H1 (cell line): ENCODE data around the gene CAV3. TPM values are rescaled to one million over a fixed set of nuclear protein-coding genes. Genes with fewer than 3 reads are reported as not detected.

ENCODE experiments used
- CTCF ChIA-PET: fragments of 300-600 bp; sonication (Branson Sonifier 250); formaldehyde crosslinking; loops from one replicate; lab custom pipeline; 2021; ENCODE audit not compliant: partially characterized antibody; lab: Charles Lee
- POLR2A ChIA-PET: fragments of 300-600 bp; sonication (Branson Sonifier 250); formaldehyde crosslinking; loops from one replicate; lab custom pipeline; 2021; ENCODE audit warnings: inconsistent platforms; ENCODE audit not compliant: partially characterized antibody; lab: Charles Lee
- DNase-seq, 2 experiments: peaks; one replicate each; pipeline versions ENCODE4 v3.0.0 to v3.0.0-alpha.2; 2010 to 2022; ENCODE audit warnings: low spot score in 2 of 2, low read depth in 1 of 2, mixed read lengths in 1 of 2
- FAIRE-seq: peaks from 2 replicates; lab custom pipeline; 2011; peaks lifted over from hg19 to GRCh38; lab: Jason Lieb, UNC
- H2AFZ ChIP-seq: 2 replicates; pipeline ENCODE4 v1.8.1; 2012; ENCODE audit warnings: low read length, inconsistent platforms
- H2AK5ac ChIP-seq: 2 replicates; pipeline ENCODE4 v1.6.1; 2013; ENCODE audit warnings: low read depth, low read length
- H2BK120ac ChIP-seq: replicated peaks from 2 replicates; pipeline ENCODE3; 2013; ENCODE audit warnings: low read depth, low read length, inconsistent platforms
- H2BK12ac ChIP-seq: 2 replicates; pipeline ENCODE4 v1.6.1; 2013; ENCODE audit warnings: low read depth, low read length
- H2BK15ac ChIP-seq: 2 replicates; pipeline ENCODE4 v1.6.1; 2013; ENCODE audit warnings: low read length
- H2BK20ac ChIP-seq: 2 replicates; pipeline ENCODE4 v1.6.1; 2013; ENCODE audit warnings: low read length
- H2BK5ac ChIP-seq: 2 replicates; pipeline ENCODE4 v1.6.1; 2013; ENCODE audit warnings: low read depth, low read length
- H3K14ac ChIP-seq: 2 replicates; pipeline ENCODE4 v1.6.1; 2013; ENCODE audit warnings: inconsistent platforms; ENCODE audit not compliant: insufficient read length
- H3K18ac ChIP-seq: 2 replicates; pipeline ENCODE4 v1.6.1; 2013; ENCODE audit warnings: low read length; ENCODE audit errors: extremely low read depth
- H3K23ac ChIP-seq: 2 replicates; pipeline ENCODE4 v1.6.1; 2013; ENCODE audit warnings: inconsistent platforms; ENCODE audit not compliant: insufficient read length
- H3K23me2 ChIP-seq: 2 replicates; pipeline ENCODE4 v1.6.1; 2013; ENCODE audit warnings: low read depth, low read length
- H3K27ac ChIP-seq: 2 replicates; pipeline ENCODE4 v1.6.1; 2011; ENCODE audit warnings: low read depth, low read length, inconsistent platforms
- H3K27me3 ChIP-seq, 4 experiments: replicated peaks in 1 of 4; 1 replicate in 1 of 4; 2 replicates in 3 of 4; pipeline versions ENCODE4 v1.6.1 to v1.8.1; 2011 to 2013; ENCODE audit warnings: low read length in 3 of 4, mild to moderate bottlenecking in 3 of 4, inconsistent platforms in 2 of 4, mixed read lengths in 2 of 4, moderate library complexity in 1 of 4; ENCODE audit not compliant: control insufficient read depth in 3 of 4, insufficient read depth in 3 of 4; ENCODE audit errors: extremely low read depth in 1 of 4
- H3K36me3 ChIP-seq, 4 experiments: 2 replicates each; pipeline versions ENCODE4 v1.6.1 to v1.8.1; 2011 to 2013; ENCODE audit warnings: mild to moderate bottlenecking in 4 of 4, low read length in 3 of 4, moderate library complexity in 2 of 4, control low read depth in 1 of 4, inconsistent platforms in 1 of 4; ENCODE audit not compliant: insufficient read depth in 4 of 4, control insufficient read depth in 2 of 4
- H3K4ac ChIP-seq: replicated peaks from 2 replicates; pipeline ENCODE3; 2013; ENCODE audit warnings: low read length, low read depth, mixed read lengths, inconsistent platforms; ENCODE audit not compliant: insufficient read length
- H3K4me1 ChIP-seq, 4 experiments: replicated peaks in 1 of 4; 1 replicate in 1 of 4; 2 replicates in 3 of 4; pipeline versions ENCODE4 v1.6.1 to v1.8.1; 2011 to 2013; ENCODE audit warnings: low read length in 3 of 4, inconsistent platforms in 2 of 4, mixed read lengths in 1 of 4; ENCODE audit not compliant: insufficient read depth in 4 of 4, control insufficient read depth in 3 of 4
- H3K4me2 ChIP-seq, 2 experiments: 2 replicates each; pipeline versions ENCODE4 v1.6.1 to v1.8.1; 2011 to 2013; ENCODE audit warnings: low read depth in 2 of 2, low read length in 2 of 2, control low read depth in 1 of 2, inconsistent platforms in 1 of 2, mild to moderate bottlenecking in 1 of 2; ENCODE audit not compliant: insufficient read depth in 1 of 2
- H3K4me3 ChIP-seq, 4 experiments: fragments of 200-600, 300-600 bp in 1 of 4; sonication (generic), shearing (Covaris generic), sonication (Bioruptor Twin) in 1 of 4; 2 replicates each; pipeline versions ENCODE4 v1.5.1 to v1.8.1; 2011 to 2016; ENCODE audit warnings: low read length in 4 of 4, low read depth in 3 of 4, control low read depth in 2 of 4, inconsistent platforms in 2 of 4, mild to moderate bottlenecking in 2 of 4, mixed read lengths in 1 of 4, moderate library complexity in 1 of 4; ENCODE audit not compliant: insufficient read depth in 2 of 4; ENCODE audit errors: extremely low read depth in 1 of 4
- H3K56ac ChIP-seq: replicated peaks from 2 replicates; pipeline ENCODE3; 2013; ENCODE audit warnings: low read depth, mild to moderate bottlenecking, mixed read lengths, low read length, inconsistent platforms; ENCODE audit not compliant: insufficient read length
- H3K79me1 ChIP-seq: 2 replicates; pipeline ENCODE4 v1.6.1; 2013; ENCODE audit warnings: low read depth, low read length, control low read depth
- H3K79me2 ChIP-seq, 2 experiments: 2 replicates each; pipeline versions ENCODE4 v1.6.1 to v1.8.1; 2012 to 2013; ENCODE audit warnings: low read length in 2 of 2, mild to moderate bottlenecking in 2 of 2, inconsistent platforms in 1 of 2; ENCODE audit not compliant: insufficient read depth in 2 of 2, control insufficient read depth in 1 of 2
- H3K9ac ChIP-seq, 4 experiments: replicated peaks in 1 of 4; 1 replicate in 1 of 4; 2 replicates in 3 of 4; pipeline versions ENCODE4 v1.6.1 to v1.8.1; 2011 to 2013; ENCODE audit warnings: low read depth in 3 of 4, low read length in 3 of 4, control low read depth in 2 of 4, mild to moderate bottlenecking in 2 of 4, moderate library complexity in 2 of 4, inconsistent platforms in 1 of 4; ENCODE audit errors: extremely low read depth in 1 of 4
- H3K9me3 ChIP-seq, 2 experiments: 2 replicates each; pipeline versions ENCODE4 v1.6.1 to v1.8.1; 2012 to 2013; ENCODE audit warnings: mild to moderate bottlenecking in 2 of 2, moderate library complexity in 2 of 2, control low read depth in 1 of 2, inconsistent platforms in 1 of 2, low read depth in 1 of 2, low read length in 1 of 2, mixed read lengths in 1 of 2; ENCODE audit not compliant: insufficient read depth in 2 of 2
- H4K20me1 ChIP-seq, 2 experiments: replicated peaks in 1 of 2; 2 replicates each; pipeline versions ENCODE3 to v1.8.1; 2011 to 2013; ENCODE audit warnings: inconsistent platforms in 2 of 2, low read length in 2 of 2, mild to moderate bottlenecking in 1 of 2; ENCODE audit not compliant: insufficient read depth in 2 of 2, control insufficient read depth in 1 of 2
- H4K5ac ChIP-seq: 2 replicates; pipeline ENCODE4 v1.6.1; 2013; ENCODE audit warnings: low read length, low read depth, mixed read lengths, inconsistent platforms; ENCODE audit not compliant: insufficient read length
- H4K8ac ChIP-seq: 2 replicates; pipeline ENCODE4 v1.8.0; 2013; ENCODE audit warnings: mild to moderate bottlenecking, moderate library complexity, low read length, inconsistent platforms; ENCODE audit not compliant: insufficient read depth; ENCODE audit errors: extremely low read depth
- H4K91ac ChIP-seq: replicated peaks from 2 replicates; pipeline ENCODE3; 2013; ENCODE audit warnings: low read length, mixed read lengths, inconsistent platforms; ENCODE audit not compliant: insufficient read length
- ATF2 ChIP-seq: IDR thresholded peaks from 2 replicates; pipeline ENCODE4 v1.6.1; 2012; ENCODE audit warnings: low read length, inconsistent platforms
- CHD2 ChIP-seq: IDR thresholded peaks from 2 replicates; pipeline ENCODE4 v1.6.1; 2012; ENCODE audit warnings: low read length, improper control_type of control experiment
- HDAC6 ChIP-seq: IDR thresholded peaks from one replicate; pipeline ENCODE4 v1.7.1; 2012; ENCODE audit warnings: low read depth, mild to moderate bottlenecking, inconsistent platforms, low read length, moderate library complexity
- KDM1A ChIP-seq: fragments of 200-600, 300-600 bp; sonication (generic); IDR thresholded peaks from 2 replicates; pipeline ENCODE4 v1.7.1; 2016; ENCODE audit warnings: mild to moderate bottlenecking, low read length, borderline replicate concordance
- KDM5A ChIP-seq: fragments of 200-600 bp; IDR thresholded peaks from 2 replicates; pipeline ENCODE4 v1.7.1; 2012; ENCODE audit warnings: mild to moderate bottlenecking, low read length, inconsistent platforms, mixed read lengths
- NRF1 ChIP-seq: IDR thresholded peaks from 2 replicates; pipeline ENCODE4 v1.6.1; 2011; ENCODE audit warnings: mild to moderate bottlenecking, low read depth, low read length, improper control_type of control experiment
- SP4 ChIP-seq: IDR thresholded peaks from 2 replicates; pipeline ENCODE4 v1.6.1; 2012; ENCODE audit warnings: low read length, inconsistent platforms
- SUZ12 ChIP-seq: fragments of 200-600 bp; sonication (generic); IDR thresholded peaks from 2 replicates; pipeline ENCODE4 v1.6.1; 2012; ENCODE audit warnings: mild to moderate bottlenecking, inconsistent platforms, low read length, moderate library complexity, mixed read lengths
- TAF7 ChIP-seq: optimal IDR thresholded peaks from 2 replicates; pipeline ENCODE3; 2011; ENCODE audit warnings: low read depth, mild to moderate bottlenecking, inconsistent platforms, low read length, moderate library complexity, borderline replicate concordance
- TEAD4 ChIP-seq: IDR thresholded peaks from 2 replicates; pipeline ENCODE4 v1.6.1; 2012; ENCODE audit warnings: low read depth, low read length, inconsistent platforms, mixed read lengths
- USF2 ChIP-seq: IDR thresholded peaks from 2 replicates; pipeline ENCODE4 v1.6.1; 2011; ENCODE audit warnings: low read length, improper control_type of control experiment
- WGBS, 2 experiments: shearing (Covaris generic) in 1 of 2; methylation state at CpG; one replicate each; pipeline versions ENCODE4 v1.1.6 to v1.1.7; 2013 to 2015; ENCODE audit warnings: low lambda C conversion rate in 2 of 2, mixed read lengths in 2 of 2, inconsistent platforms in 1 of 2, low coverage in 1 of 2, missing lambda C conversion rate in 1 of 2; ENCODE audit not compliant: insufficient replicate concordance in 2 of 2, insufficient coverage in 1 of 2, insufficient read length in 1 of 2; ENCODE audit errors: extremely low coverage in 1 of 2, missing lambda C conversion rate in 1 of 2; 5-methylcytosine and 5-hydroxymethylcytosine counted together
- polyA plus RNA-seq, 7 experiments: library from polyadenylated mRNA; depleted of rRNA in 3 of 7; stranded (reverse) in 5 of 7; unstranded in 2 of 7; fragments of >200 nt in 5 of 7; fragments of 200-250 nt in 2 of 7; gene quantifications; 1 replicate in 5 of 7; 2 replicates in 1 of 7; 4 replicates in 1 of 7; pipeline versions ENCODE4 v1.2.1 to v1.2.3, GENCODE V29; 2011 to 2013; ENCODE audit warnings: missing spikeins in 2 of 7, mixed read lengths in 2 of 7
- total RNA-seq: library from RNA; stranded (reverse); fragmentation: NEBNext Ultra II Directional; extraction: Animal tissue kit (Norgen Biotek cat#: 25700); gene quantifications from 2 replicates; pipeline ENCODE4 v1.2.1, GENCODE V29; 2021

The CAV3 gene
- total and polyA plus RNA-seq, 2 of the 8 experiments (the other 6 are each of a cell fraction or from before 2014, with no cell fraction given): not detected

DNA sequence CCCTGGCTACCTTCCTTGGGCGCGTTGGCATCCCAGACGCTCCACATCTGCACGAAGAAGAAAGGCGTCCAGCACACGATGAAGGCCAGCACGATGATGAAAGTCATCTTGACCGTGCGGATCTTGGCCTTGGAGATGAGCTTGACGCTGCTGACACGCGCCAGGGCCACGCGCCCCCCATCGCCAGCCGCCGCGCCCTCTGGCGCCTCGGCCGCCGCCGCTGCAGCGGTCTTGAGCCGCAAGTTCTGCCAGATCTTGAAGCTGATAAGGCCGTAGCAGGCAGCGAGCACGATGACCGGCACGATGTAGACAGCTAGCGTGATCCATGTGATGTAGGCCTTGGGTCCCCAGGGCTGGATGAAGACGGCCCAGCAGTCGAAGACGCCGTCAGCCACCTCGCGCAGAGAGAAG, 33.7 kb downstream of the CAV3 start:
- no peak overlapping the region for H3K4ac ChIP-seq
- peak overlapping the region; percentile 58 to 85; a peak in 3 of 4 replicates for H3K4me2 ChIP-seq
- H2BK12ac ChIP-seq: peak overlapping the region; percentile 78; the same call in 1 of the 2 replicates
- no peak overlapping the region for H4K5ac ChIP-seq
- no peak for DNase-seq
- peak overlapping the region; percentile 84; the same call in 1 of the 2 replicates for H2AFZ ChIP-seq
- H3K9ac ChIP-seq: no peak overlapping the region
- no peak overlapping the region for H3K56ac ChIP-seq
- H3K4me1 ChIP-seq: peaks cover 0 to 17% (median 8%) of the 10 kb centered on the region in 4 experiments; a peak in 6 of 7 replicates
- 93% methylated on average over 33 of the region's 37 CpGs; no CpG with 5 or more reads in 1 of the 2 experiments for WGBS, 2 experiments
- no peak overlapping the region for H2BK5ac ChIP-seq
- peaks cover 2% of the 10 kb centered on the region; the same call in 1 of the 2 replicates for H3K23me2 ChIP-seq
- no peak overlapping the region for H3K27ac ChIP-seq
- no peak overlapping the region for H2BK120ac ChIP-seq
- POLR2A ChIA-PET: no interaction called here
- H4K8ac ChIP-seq: no peak overlapping the region
- H3K36me3 ChIP-seq: no peaks in the 10 kb centered on the region
- no peak overlapping the region for H2BK15ac ChIP-seq
- no peak overlapping the region for H4K91ac ChIP-seq
- peaks cover 24 to 38% (median 37%) of the 10 kb centered on the region in 4 experiments for H3K27me3 ChIP-seq
- H2AK5ac ChIP-seq: no peak overlapping the region
- CTCF ChIA-PET: interaction anchor here (0.7 to 3.1 kb wide), 7 partner anchors 11 to 219 kb away, joined by 3 to 14 read pairs (median 5); no protein-coding TSS in a partner anchor
- no peak overlapping the region for H3K23ac ChIP-seq
- H2BK20ac ChIP-seq: no peak overlapping the region
- H4K20me1 ChIP-seq: peaks cover 2 to 3% of the 10 kb centered on the region in 2 experiments
- H3K79me2 ChIP-seq: no peaks in the 10 kb centered on the region
- no peaks in the 10 kb centered on the region for H3K9me3 ChIP-seq
- no peak overlapping the region for H3K14ac ChIP-seq
- H3K79me1 ChIP-seq: no peaks in the 10 kb centered on the region
- no peak overlapping the region for H3K18ac ChIP-seq
- H3K4me3 ChIP-seq: peak overlapping the region in 3 of 4 experiments; percentile 27 to 53 (median 47); a peak in 3 of 8 replicates
- no peak for FAIRE-seq
- TF ChIP-seq TAF7 (no peak), NRF1 (no peak), SUZ12 (no peak), TEAD4 (no peak), ATF2 (no peak), KDM1A (no peak), USF2 (no peak), HDAC6 (no peak), CHD2 (no peak), SP4 (no peak), KDM5A (no peak)
